GM12878 (cell line): Measurements from ENCODE around the gene CASP8AP2.

Experiments used
- ATF3 ChIP-seq: IDR thresholded peaks from 2 replicates; pipeline ENCODE4 v1.6.1; 2011; ENCODE audit warnings: low read depth, mild to moderate bottlenecking, low read length, moderate library complexity, borderline replicate concordance; ENCODE audit errors: extremely low read depth
- EP300 ChIP-seq, 2 experiments: fragments of 150-350 bp in 1 of 2; IDR thresholded peaks; 2 replicates each; pipeline ENCODE4 v1.6.1; 2011 to 2012; ENCODE audit warnings: low read depth in 2 of 2, low read length in 2 of 2, borderline replicate concordance in 1 of 2, improper control_type of control experiment in 1 of 2, inconsistent platforms in 1 of 2; ENCODE audit not compliant: control insufficient read depth in 1 of 2
- ESRRA ChIP-seq: IDR thresholded peaks from 2 replicates; pipeline ENCODE4 v1.6.1; 2012; ENCODE audit warnings: mild to moderate bottlenecking, low read length, improper control_type of control experiment
- EZH2 ChIP-seq: IDR thresholded peaks from 2 replicates; pipeline ENCODE4 v1.6.1; 2012; ENCODE audit warnings: low read depth, mild to moderate bottlenecking, control low read depth, inconsistent platforms, low read length, borderline replicate concordance; ENCODE audit not compliant: control insufficient read depth
- HCFC1 ChIP-seq: fragments of 150-350 bp; IDR thresholded peaks from 2 replicates; pipeline ENCODE4 v1.6.1; 2014; ENCODE audit warnings: low read length
- HDAC6 ChIP-seq: fragments of 200-600 bp; sonication (generic); IDR thresholded peaks from one replicate; pipeline ENCODE4 v1.8.0; 2017; ENCODE audit warnings: antibody characterized with exemption; ENCODE audit not compliant: unreplicated experiment
- NRF1 ChIP-seq: conservative IDR thresholded peaks from 2 replicates; pipeline ENCODE4 v1.6.1; 2011; ENCODE audit warnings: mild to moderate bottlenecking, low read depth, low read length, improper control_type of control experiment
- POLR2A ChIP-seq: IDR thresholded peaks from 2 replicates; pipeline ENCODE4 v1.6.1; 2011; ENCODE audit warnings: low read depth, mild to moderate bottlenecking, low read length
- PRDM15 ChIP-seq: fragments of 450-650 bp; formaldehyde crosslinking; IDR thresholded peaks from 2 replicates; pipeline ENCODE4 v1.4.0; 2020; ENCODE audit warnings: mild to moderate bottlenecking, moderate library complexity
- RAD21 ChIP-seq: IDR thresholded peaks from 2 replicates; pipeline ENCODE4 v1.6.1; 2011; ENCODE audit warnings: mild to moderate bottlenecking, low read depth, low read length, moderate library complexity; ENCODE audit not compliant: insufficient read depth
- ZNF274 ChIP-seq: IDR thresholded peaks from one replicate; pipeline ENCODE4 v1.8.0; 2011; ENCODE audit not compliant: insufficient read length, insufficient read depth
- ZNF592 ChIP-seq: fragments of 450-650 bp; IDR thresholded peaks from 2 replicates; pipeline ENCODE4 v1.6.1; 2017; ENCODE audit warnings: mild to moderate bottlenecking, moderate library complexity
- TF ChIP-seq, protein P1 (sequence below), 3 experiments: IDR thresholded peaks in 2 of 3; conservative IDR thresholded peaks in 1 of 3; 2 replicates each; pipeline ENCODE4 v1.5.1; 2011; ENCODE audit warnings: low read depth in 3 of 3, low read length in 3 of 3, mild to moderate bottlenecking in 3 of 3, control low read depth in 2 of 3, moderate library complexity in 2 of 3, inconsistent platforms in 1 of 3, mixed read lengths in 1 of 3; ENCODE audit not compliant: control insufficient read depth in 2 of 3, insufficient read depth in 1 of 3; ENCODE audit errors: extremely low read depth in 1 of 3
- TF ChIP-seq, protein P2 (sequence below): fragments of 450-650 bp; IDR thresholded peaks from 2 replicates; pipeline ENCODE4 v1.6.1; 2017; ENCODE audit warnings: antibody characterized with exemption, mild to moderate bottlenecking, moderate library complexity

- TF ChIP-seq, protein P1, sequence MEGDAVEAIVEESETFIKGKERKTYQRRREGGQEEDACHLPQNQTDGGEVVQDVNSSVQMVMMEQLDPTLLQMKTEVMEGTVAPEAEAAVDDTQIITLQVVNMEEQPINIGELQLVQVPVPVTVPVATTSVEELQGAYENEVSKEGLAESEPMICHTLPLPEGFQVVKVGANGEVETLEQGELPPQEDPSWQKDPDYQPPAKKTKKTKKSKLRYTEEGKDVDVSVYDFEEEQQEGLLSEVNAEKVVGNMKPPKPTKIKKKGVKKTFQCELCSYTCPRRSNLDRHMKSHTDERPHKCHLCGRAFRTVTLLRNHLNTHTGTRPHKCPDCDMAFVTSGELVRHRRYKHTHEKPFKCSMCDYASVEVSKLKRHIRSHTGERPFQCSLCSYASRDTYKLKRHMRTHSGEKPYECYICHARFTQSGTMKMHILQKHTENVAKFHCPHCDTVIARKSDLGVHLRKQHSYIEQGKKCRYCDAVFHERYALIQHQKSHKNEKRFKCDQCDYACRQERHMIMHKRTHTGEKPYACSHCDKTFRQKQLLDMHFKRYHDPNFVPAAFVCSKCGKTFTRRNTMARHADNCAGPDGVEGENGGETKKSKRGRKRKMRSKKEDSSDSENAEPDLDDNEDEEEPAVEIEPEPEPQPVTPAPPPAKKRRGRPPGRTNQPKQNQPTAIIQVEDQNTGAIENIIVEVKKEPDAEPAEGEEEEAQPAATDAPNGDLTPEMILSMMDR (IDR thresholded peaks at IDR 0.05 in 2 of 3, conservative IDR thresholded peaks at IDR 0.05 in 1 of 3; ENCODE audit: control insufficient read depth in 2 of 3, extremely low read depth in 1 of 3, insufficient read depth in 1 of 3, low read depth in 3 of 3, low read length in 3 of 3): no peak
- no peak for TF ChIP-seq NRF1
- no peak for TF ChIP-seq POLR2A
- no peak for TF ChIP-seq EZH2
- TF ChIP-seq ZNF592: no peak
- no peak for TF ChIP-seq HCFC1
- no peak for TF ChIP-seq ZNF274
- no peak for TF ChIP-seq ESRRA
- TF ChIP-seq RAD21: no peak
- no peak for TF ChIP-seq EP300 (IDR thresholded peaks at IDR 0.05; ENCODE audit: borderline replicate concordance in 1 of 2, control insufficient read depth in 1 of 2, low read depth in 2 of 2, low read length in 2 of 2)
- TF ChIP-seq, protein P2, sequence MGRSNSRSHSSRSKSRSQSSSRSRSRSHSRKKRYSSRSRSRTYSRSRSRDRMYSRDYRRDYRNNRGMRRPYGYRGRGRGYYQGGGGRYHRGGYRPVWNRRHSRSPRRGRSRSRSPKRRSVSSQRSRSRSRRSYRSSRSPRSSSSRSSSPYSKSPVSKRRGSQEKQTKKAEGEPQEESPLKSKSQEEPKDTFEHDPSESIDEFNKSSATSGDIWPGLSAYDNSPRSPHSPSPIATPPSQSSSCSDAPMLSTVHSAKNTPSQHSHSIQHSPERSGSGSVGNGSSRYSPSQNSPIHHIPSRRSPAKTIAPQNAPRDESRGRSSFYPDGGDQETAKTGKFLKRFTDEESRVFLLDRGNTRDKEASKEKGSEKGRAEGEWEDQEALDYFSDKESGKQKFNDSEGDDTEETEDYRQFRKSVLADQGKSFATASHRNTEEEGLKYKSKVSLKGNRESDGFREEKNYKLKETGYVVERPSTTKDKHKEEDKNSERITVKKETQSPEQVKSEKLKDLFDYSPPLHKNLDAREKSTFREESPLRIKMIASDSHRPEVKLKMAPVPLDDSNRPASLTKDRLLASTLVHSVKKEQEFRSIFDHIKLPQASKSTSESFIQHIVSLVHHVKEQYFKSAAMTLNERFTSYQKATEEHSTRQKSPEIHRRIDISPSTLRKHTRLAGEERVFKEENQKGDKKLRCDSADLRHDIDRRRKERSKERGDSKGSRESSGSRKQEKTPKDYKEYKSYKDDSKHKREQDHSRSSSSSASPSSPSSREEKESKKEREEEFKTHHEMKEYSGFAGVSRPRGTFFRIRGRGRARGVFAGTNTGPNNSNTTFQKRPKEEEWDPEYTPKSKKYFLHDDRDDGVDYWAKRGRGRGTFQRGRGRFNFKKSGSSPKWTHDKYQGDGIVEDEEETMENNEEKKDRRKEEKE: no peak
- TF ChIP-seq ATF3: no peak
- no peak for TF ChIP-seq HDAC6
- TF ChIP-seq PRDM15: no peak
These were observed 47.5 kb upstream of the CASP8AP2 start for GRCh38 chr6:89782222-89782621.
